HepG2 (cell line): ENCODE data around the gene TMEM14B. TPM values are rescaled to one million over a fixed set of nuclear protein-coding genes. Genes with fewer than 3 reads are reported as not detected.
A peak's percentile ranks its signal among the peaks of the same experiment; 100 is the strongest.

Experiments
- CBX2 ChIP-seq, 2 experiments: fragments of 200-600 bp in 1 of 2; sonication (generic); formaldehyde crosslinking in 1 of 2; IDR thresholded peaks; 2 replicates each; pipeline versions ENCODE4 v1.7.0 to v1.8.1; 2018 to 2022; ENCODE audit warnings: low read depth in 2 of 2, low read length in 1 of 2, mild to moderate bottlenecking in 1 of 2, missing genetic modification reagents in 1 of 2
- CENPT ChIP-seq: sonication (generic); formaldehyde crosslinking; IDR thresholded peaks from 2 replicates; pipeline ENCODE4 v1.8.0; 2022; ENCODE audit warnings: low read depth, mild to moderate bottlenecking, moderate library complexity, missing genetic modification reagents
- GFI1 ChIP-seq: sonication (generic); formaldehyde crosslinking; IDR thresholded peaks from 2 replicates; pipeline ENCODE4 v1.5.0; 2020; ENCODE audit warnings: missing genetic modification reagents, mild to moderate bottlenecking, borderline replicate concordance
- GPBP1L1 ChIP-seq: sonication (generic); formaldehyde crosslinking; IDR thresholded peaks from 2 replicates; pipeline ENCODE4 v1.5.0; 2020; ENCODE audit warnings: mild to moderate bottlenecking, missing genetic modification reagents
- HCFC1 ChIP-seq: fragments of 150-350 bp; IDR thresholded peaks from 2 replicates; pipeline ENCODE4 v1.6.1; 2014; ENCODE audit warnings: low read depth, low read length
- HNRNPLL ChIP-seq: fragments of 200-400 bp; formaldehyde crosslinking; IDR thresholded peaks from 2 replicates; pipeline ENCODE4 v1.6.1; 2017; ENCODE audit warnings: mild to moderate bottlenecking, low read depth, low read length; ENCODE audit not compliant: poor library complexity, severe bottlenecking
- HOMEZ ChIP-seq: IDR thresholded peaks from 2 replicates; pipeline ENCODE4 v1.6.1; 2016; ENCODE audit warnings: low read depth
- STAG1 ChIP-seq: sonication (generic); formaldehyde crosslinking; IDR thresholded peaks from 2 replicates; pipeline ENCODE4 v1.4.0; 2020; ENCODE audit warnings: missing genetic modification reagents
- STAT6 ChIP-seq: sonication (generic); formaldehyde crosslinking; IDR thresholded peaks from 2 replicates; pipeline ENCODE4 v1.4.0; 2020; ENCODE audit warnings: missing genetic modification reagents, mild to moderate bottlenecking, borderline replicate concordance
- TERF1 ChIP-seq: sonication (generic); formaldehyde crosslinking; IDR thresholded peaks from 2 replicates; pipeline ENCODE4 v1.8.0; 2022; ENCODE audit warnings: mild to moderate bottlenecking, missing genetic modification reagents, moderate library complexity
- ZHX2 ChIP-seq, 2 experiments: sonication (generic) in 1 of 2; formaldehyde crosslinking in 1 of 2; IDR thresholded peaks; 2 replicates each; pipeline versions ENCODE4 v1.6.1 to v1.9.0; 2014 to 2022; ENCODE audit warnings: antibody characterized with exemption in 1 of 2, borderline replicate concordance in 1 of 2, inconsistent platforms in 1 of 2, low read depth in 1 of 2, missing genetic modification reagents in 1 of 2
- ZKSCAN1 ChIP-seq: fragments of 150-350 bp; IDR thresholded peaks from 2 replicates; pipeline ENCODE4 v1.6.1; 2014; ENCODE audit warnings: low read length
- ZNF292 ChIP-seq: sonication (generic); formaldehyde crosslinking; IDR thresholded peaks from 2 replicates; pipeline ENCODE4 v1.8.1; 2022; ENCODE audit warnings: mild to moderate bottlenecking, low read depth, missing genetic modification reagents, borderline replicate concordance
- ZNF382 ChIP-seq: sonication (generic); formaldehyde crosslinking; IDR thresholded peaks from 2 replicates; pipeline ENCODE4 v1.5.0; 2020; ENCODE audit warnings: missing genetic modification reagents, mild to moderate bottlenecking, borderline replicate concordance
- polyA plus RNA-seq, 8 experiments: library from polyadenylated mRNA; depleted of rRNA in 3 of 8; stranded (reverse) in 7 of 8; unstranded in 1 of 8; fragments of >200 nt; fragmentation: Illumina TruSeq in 4 of 8; extraction: Trizol in 4 of 8; gene quantifications; 2 replicates each; pipeline versions ENCODE4 v1.2.1 to v1.2.3, GENCODE V29; 2011 to 2016; ENCODE audit warnings: low read depth in 4 of 8, missing spikeins in 1 of 8, mixed read lengths in 1 of 8; ENCODE audit not compliant: insufficient read depth in 1 of 8
- total RNA-seq, 5 experiments: library from RNA; depleted of rRNA; stranded (reverse); fragments of >200 nt; fragmentation: Illumina TruSeq; extraction: Trizol; gene quantifications; 2 replicates each; pipeline ENCODE4 v1.2.3, GENCODE V29; 2016; ENCODE audit warnings: low read depth in 1 of 5

The TMEM14B gene
- total and polyA plus RNA-seq, 2 of the 13 experiments (the other 11 are each of a cell fraction or from before 2014, with no cell fraction given): 133 to 200 TPM

- no peak for TF ChIP-seq ZHX2 (IDR thresholded peaks at IDR 0.05; ENCODE audit: low read depth)
- TF ChIP-seq ZHX2 (CRISPR knock-in tag; IDR thresholded peaks at IDR 0.05; ENCODE audit: borderline replicate concordance): no peak
- peak; percentile 10; the same call in 1 of the 2 replicates for TF ChIP-seq ZKSCAN1
- peak; percentile 42 for TF ChIP-seq HCFC1
- TF ChIP-seq STAT6 (CRISPR knock-in tag): peak; percentile 90; the same call in 1 of the 2 replicates
- no peak for TF ChIP-seq GPBP1L1
- no peak for TF ChIP-seq TERF1 (CRISPR knock-in tag)
- TF ChIP-seq STAG1: peak; percentile 21; the same call in 1 of the 2 replicates
- peak; percentile 91 for TF ChIP-seq GFI1 (CRISPR knock-in tag)
- TF ChIP-seq CBX2 (IDR thresholded peaks at IDR 0.05; ENCODE audit: low read depth, low read length): no peak
- TF ChIP-seq CBX2 (CRISPR knock-in tag; IDR thresholded peaks at IDR 0.05; ENCODE audit: low read depth): 0 out of 2 replicates have a peak, but pooled peaks have one; percentile 35
- TF ChIP-seq HNRNPLL: peak; percentile 97
- peak; percentile 96 for TF ChIP-seq ZNF292 (CRISPR knock-in tag)
- no peak for TF ChIP-seq CENPT
- TF ChIP-seq ZNF382 (CRISPR knock-in tag): no peak
- TF ChIP-seq HOMEZ (CRISPR knock-in tag): peak; percentile 97
Observed at GRCh38 chr6:10722820-10723566, 24.6 kb upstream of the TMEM14B start, which contains the start of gene TMEM14C (continued).
